NOMO-1 (cell line): ENCODE results near the gene NRIP1.
A peak's percentile ranks its signal among the peaks of the same experiment; 100 is the strongest.
"Not testable (repeated sequence)": the region's sequence is repeated elsewhere in the genome, so short reads cannot be mapped to it uniquely, and the experiment has no call there.

Experiments
- DNase-seq, 2 experiments: peaks; one replicate each; lab custom pipeline; 2025; ENCODE audit not compliant: unreplicated experiment in 2 of 2; lab: John Stamatoyannopoulos, UW

NRIP1 gene

GRCh38 chr21:15045017-15045416 is 19.8 kb downstream of the NRIP1 start:
- no peak for DNase-seq

- no peak for DNase-seq
These were observed 22.3 kb downstream of the NRIP1 start for GRCh38 chr21:15042531-15042930.

- DNase-seq = no peak
These were observed 25.0 kb downstream of the NRIP1 start for GRCh38 chr21:15039607-15040299.

GRCh38 chr21:15037900-15038293 is 26.9 kb downstream of the NRIP1 start:
- no peak for DNase-seq

- no peak for DNase-seq
These were observed 27.5 kb downstream of the NRIP1 start for GRCh38 chr21:15037095-15037899.

- no peak for DNase-seq
These were observed 28.6 kb downstream of the NRIP1 start for GRCh38 chr21:15036189-15036588.

GRCh38 chr21:15034126-15034853 is 30.5 kb downstream of the NRIP1 start:
- DNase-seq = no peak

- DNase-seq = no peak
These were observed 32.9 kb downstream of the NRIP1 start for GRCh38 chr21:15031790-15032357.

- DNase-seq = not testable (repeated sequence)
These were observed 33.4 kb downstream of the NRIP1 start for GRCh38 chr21:15031362-15031761.

GRCh38 chr21:15030861-15031260 is 33.9 kb downstream of the NRIP1 start:
- DNase-seq = not testable (repeated sequence)

- no peak for DNase-seq
These were observed 35.7 kb downstream of the NRIP1 start for GRCh38 chr21:15029077-15029476.

- DNase-seq = peak; percentile 63 to 90
These were observed 36.6 kb downstream of the NRIP1 start for GRCh38 chr21:15028186-15028585.

- DNase-seq = no peak
These were observed 37.7 kb downstream of the NRIP1 start for GRCh38 chr21:15027056-15027455.

GRCh38 chr21:15026370-15026769 is 38.4 kb downstream of the NRIP1 start:
- DNase-seq = no peak

GRCh38 chr21:15023776-15024175 is 41.0 kb downstream of the NRIP1 start:
- no peak for DNase-seq

- DNase-seq = no peak
These were observed 42.1 kb downstream of the NRIP1 start for GRCh38 chr21:15022608-15023261.

- DNase-seq = no peak
These were observed 44.0 kb downstream of the NRIP1 start for GRCh38 chr21:15020797-15021196.

- no peak for DNase-seq
These were observed 46.4 kb downstream of the NRIP1 start for GRCh38 chr21:15018382-15018781.

GRCh38 chr21:15015622-15016471 is 49.0 kb downstream of the NRIP1 start:
- DNase-seq = no peak

GRCh38 chr21:15014221-15014620 is 50.6 kb downstream of the NRIP1 start:
- DNase-seq = no peak
